Activated CD8-positive, alpha-beta memory T cell treated with anti-CD3 and anti-CD28 coated beads, Interleukin-2, amount 50 U/mL, for 4 hours (primary cell): ENCODE results near the gene ARMC9.
"Not testable (repeated sequence)": the region's sequence is repeated elsewhere in the genome, so short reads cannot be mapped to it uniquely, and the experiment has no call there.

ENCODE experiments used
- DNase-seq: peaks from one replicate; pipeline ENCODE4 v3.0.0-alpha.2; 2020

ARMC9 gene

DNA sequence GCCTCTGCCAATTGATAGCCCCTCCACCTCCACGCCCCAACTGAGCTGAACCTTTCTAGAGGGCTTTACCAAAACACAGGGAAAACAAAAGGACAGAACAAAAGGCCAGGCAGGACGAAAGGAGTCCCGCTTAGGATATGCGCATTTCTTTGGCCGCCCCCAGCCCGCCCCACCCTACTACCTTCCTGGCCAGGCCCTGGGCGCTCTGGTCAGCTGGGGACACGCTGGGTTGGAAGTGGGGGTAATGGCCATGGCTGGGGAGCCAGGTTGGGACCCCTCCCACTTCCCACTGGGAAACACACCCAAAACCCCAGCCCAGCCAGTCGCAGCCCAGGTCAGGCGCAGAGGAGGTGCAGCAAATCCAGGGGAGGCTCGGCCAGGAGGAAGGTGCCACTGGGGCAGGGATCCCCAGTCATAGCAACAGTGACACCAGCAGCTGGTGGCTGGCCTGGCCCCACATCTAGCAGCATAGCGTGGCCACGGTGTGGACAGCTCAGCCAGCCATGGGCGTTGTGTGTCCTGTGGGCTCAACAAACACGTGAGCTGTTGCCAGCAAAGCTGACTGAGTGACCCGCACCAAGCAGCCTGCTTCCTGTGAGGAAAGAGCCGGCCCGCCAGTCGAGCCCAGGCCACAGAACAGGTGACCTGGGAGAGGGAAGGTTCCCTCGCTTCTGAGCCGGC lies 172.5 kb downstream of the ARMC9 start:
- no peak for DNase-seq

DNA sequence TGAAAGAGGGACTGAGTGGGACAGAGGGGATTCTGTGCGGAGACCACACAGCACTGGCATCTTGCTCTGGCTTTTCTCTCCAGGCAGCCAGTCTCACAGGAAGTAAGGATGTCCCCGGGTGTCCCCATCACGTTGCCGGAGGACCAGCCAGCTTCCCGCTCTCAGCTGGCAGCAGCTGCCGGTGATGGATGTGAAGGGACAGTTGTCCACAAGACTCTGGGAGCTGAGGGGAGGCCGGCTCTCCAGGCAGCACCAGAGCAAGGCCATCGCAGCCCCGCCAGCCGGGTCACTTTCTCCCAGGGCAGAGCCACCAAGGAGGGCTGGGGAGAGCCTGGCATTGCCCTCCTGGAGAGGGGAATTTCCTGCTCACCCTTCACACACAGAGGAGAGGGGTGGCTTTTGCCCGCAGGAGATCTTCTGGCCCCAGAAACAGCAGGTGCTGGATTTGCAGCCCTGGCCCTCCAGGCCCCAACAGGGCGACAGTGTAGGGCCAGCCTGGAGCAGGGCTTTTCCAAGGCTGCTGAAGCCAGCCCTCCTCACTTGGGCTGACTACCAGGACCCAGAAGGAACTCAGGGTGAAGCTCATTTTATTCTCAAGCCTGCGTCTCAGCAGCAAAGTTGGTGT lies 173.1 kb downstream of the ARMC9 start:
- no peak for DNase-seq

GRCh38 chr2:231372326-231372725 lies 173.9 kb downstream of the ARMC9 start:
- no peak for DNase-seq

DNA sequence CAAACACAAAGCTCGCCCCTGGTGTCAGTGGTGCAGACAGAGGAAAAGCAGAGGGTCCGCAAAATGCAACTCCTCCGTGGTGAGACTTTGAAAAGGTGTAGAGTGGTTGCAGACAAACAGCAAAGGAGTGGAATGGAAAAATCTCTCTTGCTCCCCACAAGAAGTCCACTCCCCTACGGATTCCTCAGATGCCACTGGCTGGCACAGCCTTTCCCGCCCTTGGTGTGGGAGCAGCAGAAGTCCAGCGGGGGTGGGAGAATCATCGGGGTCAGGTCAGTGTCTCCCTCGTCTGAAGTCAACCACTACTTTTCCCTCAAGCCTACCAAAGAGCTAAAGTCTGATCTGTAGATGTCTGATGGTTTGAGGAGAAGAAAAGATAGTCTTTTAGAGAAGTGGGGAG lies 174.8 kb downstream of the ARMC9 start:
- DNase-seq: no peak

- no peak for DNase-seq
These were observed 175.4 kb downstream of the ARMC9 start for GRCh38 chr2:231373786-231374349.

DNA sequence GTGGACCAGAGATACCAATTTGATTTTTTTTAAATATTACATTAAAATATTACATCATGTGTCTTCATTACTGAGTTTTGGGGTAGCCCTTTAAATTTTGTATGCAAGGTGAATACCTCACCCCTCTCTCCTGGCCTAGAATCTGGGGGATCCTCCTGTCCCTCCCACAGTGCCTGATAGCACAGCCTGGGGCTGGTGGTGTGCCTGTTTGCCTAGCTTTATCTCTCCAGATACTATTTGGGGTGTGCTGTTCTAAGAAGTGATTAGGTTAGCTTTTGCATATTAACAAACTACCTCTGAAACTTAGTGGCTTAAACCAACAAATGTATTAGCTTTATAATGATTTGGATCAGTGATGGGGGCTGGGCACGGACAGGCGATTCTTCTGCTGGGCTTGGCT lies 176.3 kb downstream of the ARMC9 start:
- no peak for DNase-seq

- not testable (repeated sequence) for DNase-seq
These were observed 177.7 kb downstream of the ARMC9 start for GRCh38 chr2:231375994-231376615.

- DNase-seq: no peak
These were observed 178.4 kb downstream of the ARMC9 start for GRCh38 chr2:231376857-231377256.

DNA sequence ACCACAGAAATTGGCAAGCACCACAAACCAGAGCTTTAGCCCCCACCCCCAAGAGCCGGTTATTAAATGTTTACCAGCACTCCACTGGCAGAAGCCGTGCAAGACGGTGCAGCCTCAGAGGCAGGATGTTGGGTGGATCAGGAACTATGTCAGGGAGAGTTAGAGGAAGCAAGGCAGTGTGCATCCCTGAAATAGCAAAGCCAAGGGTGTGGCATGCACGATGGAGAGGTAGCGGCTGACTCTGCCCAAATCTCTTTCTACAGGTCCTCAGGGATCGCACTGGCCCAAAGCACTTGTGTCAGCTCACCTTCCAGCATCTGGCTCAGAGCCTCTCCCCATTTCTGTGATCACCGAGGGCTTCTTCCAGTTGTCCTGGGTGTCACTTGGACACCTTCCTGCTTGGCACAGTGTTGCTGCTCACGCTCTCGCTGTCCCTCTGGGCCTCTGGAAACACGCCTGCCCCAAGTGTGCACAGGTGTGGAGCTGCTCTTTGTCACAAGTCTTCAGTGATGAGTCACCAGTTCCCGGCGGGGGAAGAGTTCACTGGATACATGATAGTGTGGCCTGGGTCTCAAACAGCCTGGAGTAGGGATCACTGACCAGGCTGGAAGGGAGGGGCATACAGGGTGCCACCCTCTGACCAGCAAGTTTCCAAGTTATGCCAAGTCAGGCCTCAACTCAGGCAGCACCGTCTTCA lies 179.7 kb downstream of the ARMC9 start:
- DNase-seq: no peak

GRCh38 chr2:231379266-231380215 lies 181.1 kb downstream of the ARMC9 start:
- DNase-seq: no peak

DNA sequence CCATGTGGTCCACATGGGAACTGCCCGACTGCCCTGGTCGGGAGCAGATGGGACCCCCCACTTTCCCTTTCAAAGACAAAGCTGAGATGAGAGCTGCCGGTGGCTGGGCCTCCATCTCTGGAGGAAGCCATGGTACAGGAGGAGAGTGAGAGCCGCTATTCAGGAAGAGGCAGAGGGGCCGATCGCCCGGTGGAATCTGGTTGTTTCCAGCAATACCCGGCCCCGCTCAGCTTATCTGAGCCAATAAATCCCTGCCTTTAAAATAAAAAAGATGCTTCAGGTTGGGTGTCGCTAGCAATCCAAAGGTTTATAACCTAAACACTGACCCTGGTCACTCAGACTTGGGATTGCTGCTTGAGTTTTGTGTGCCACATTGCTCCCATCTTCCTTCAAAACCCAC lies 181.9 kb downstream of the ARMC9 start:
- no peak for DNase-seq

GRCh38 chr2:231380991-231381847 lies 182.8 kb downstream of the ARMC9 start:
- no peak for DNase-seq

- no peak for DNase-seq
These were observed 183.7 kb downstream of the ARMC9 start for GRCh38 chr2:231382116-231382515.

DNA sequence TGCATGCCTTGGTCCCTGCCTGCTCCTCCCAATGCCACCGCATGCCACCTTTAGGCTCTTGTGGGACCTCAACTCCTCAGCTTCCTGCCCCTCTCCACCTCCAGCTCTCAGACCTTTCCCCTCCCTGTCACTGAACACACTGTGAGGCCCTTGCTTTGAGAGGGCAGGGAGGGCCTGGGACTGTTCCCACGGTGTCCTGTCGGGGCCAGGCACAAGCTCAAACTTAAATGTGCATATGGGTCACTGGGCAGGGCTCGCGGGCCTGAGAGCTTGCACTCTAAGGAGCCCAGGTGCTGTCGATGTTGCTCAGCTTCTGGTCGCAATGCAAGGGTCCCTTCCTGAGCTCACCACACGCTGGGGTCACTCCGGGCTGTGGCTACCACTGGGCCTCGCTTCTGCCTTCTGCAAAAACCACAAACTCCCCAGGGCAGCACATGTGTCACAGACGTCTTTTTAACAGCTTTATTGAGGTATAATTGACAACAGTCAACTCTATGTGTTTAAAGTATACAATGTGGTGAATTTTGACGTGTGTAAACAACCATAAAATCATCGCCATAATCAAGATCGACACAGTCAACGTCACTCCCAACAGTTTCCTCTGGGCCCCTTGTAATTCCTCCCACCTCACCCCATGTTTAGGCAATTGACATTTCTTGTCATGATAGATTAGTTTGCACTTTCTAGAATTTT lies 185.1 kb downstream of the ARMC9 start:
- no peak for DNase-seq

- DNase-seq: no peak
These were observed 185.6 kb downstream of the ARMC9 start for GRCh38 chr2:231384109-231384435.

DNA sequence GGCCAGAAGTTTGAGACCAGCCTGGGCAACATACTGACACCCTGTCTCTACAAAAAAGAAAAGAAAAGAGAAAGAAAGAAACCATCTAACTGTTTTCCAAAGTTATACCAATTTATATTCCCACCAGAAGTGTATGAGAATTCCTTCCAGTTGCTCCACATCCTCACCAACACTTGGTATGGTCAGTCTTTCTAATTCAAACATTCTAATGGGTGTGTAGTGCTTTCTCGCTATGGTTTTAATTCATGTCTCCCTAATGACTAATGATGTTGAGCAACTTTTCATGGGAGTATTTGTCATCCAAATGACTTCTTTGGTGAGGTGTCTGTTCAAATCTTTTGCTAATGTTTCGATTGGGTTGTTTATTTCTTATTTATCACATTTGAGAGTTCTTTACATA lies 186.5 kb downstream of the ARMC9 start:
- DNase-seq: no peak

DNA sequence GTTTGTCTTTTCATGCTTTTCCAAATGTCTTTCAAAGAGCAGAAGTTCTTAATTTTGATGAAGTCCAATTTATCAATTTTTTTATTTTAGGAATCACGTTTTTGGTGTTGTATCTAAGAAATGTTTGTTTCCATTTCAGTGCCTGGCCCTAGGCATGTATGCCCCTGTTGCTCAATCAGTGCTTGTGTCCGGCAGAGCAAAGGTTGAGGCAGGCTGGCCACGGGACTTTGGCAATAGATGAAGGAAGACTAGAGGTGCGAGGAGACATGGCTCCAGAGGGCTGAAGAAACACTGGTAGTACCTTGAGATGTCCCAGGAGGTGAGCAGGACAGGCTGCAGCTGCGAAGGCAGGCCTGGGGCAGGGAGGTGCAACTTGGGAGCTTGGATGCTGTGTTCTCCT lies 187.0 kb downstream of the ARMC9 start:
- no peak for DNase-seq

DNA sequence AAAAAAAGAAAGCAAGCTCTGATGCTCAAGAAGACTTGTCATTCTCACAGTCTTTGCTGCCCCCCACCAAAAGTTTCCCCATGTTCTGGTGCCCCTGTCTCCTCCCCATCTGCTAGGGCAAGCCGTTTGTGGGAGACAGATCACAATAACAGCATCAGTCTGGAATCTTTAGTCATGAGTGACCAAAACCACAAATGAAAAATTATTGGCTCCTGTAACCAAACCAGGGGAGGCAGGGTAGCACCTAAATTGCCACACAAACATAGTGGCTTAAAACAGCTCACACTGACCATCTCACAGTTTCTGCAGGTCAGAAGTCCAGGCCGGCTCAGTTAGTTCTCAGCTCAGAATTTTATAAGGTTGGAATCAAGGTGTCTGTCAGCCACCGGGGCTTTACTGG lies 188.0 kb downstream of the ARMC9 start:
- no peak for DNase-seq

- DNase-seq: no peak
These were observed 189.7 kb downstream of the ARMC9 start for GRCh38 chr2:231387904-231388724.
